Activated CD4-positive, alpha-beta T cell treated with anti-CD3 and anti-CD28 coated beads, Interleukin-2, amount 50 U/mL, for 24 hours (primary cell): ENCODE results near the gene FXYD7.

Experiments used
- DNase-seq, 2 donors: peaks; one replicate each; pipeline ENCODE4 v3.0.0-alpha.2; 2020; ENCODE audit warnings: low read depth in 1 of 2, low spot score in 1 of 2

The FXYD7 gene

DNA sequence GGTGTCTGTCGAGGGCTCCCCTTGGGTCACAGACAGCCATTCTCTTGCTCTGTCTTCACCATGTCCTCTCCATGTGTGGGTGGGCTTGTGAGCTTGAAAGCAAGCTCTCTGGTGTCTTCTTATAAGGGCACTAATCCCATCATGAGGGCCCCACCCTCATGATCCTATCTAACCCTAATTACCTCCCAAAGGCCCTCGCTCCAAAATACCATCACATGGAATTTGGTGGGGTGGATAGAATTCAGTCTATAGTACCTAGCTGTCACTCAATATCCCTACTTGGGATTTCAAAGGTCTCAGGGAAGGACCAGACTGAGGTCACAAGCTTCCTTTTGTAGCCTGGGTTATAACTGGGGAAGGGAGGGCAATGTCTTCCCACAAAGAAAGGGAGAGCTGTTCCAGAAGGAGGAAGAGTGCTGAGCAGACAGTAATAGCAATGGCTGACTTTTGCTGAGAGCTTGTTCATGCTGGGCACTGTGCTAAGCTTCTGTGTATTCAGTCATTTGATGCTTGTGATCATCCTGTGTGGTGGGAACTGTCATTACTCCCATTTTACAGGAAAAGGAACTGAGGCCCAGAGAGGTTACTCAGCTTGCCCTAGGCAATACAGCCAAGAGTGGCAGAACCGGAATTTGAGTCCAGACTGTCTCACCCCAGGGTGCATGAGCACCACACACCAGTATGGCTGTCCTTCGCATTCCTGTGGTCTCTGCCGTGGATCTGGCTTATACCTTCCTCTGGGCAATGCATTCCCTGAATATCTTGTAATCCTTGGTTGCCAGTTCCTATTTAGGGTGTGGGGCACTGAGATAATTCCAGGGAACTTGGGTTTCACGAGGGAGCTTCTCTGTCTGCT is 19.6 kb downstream of the FXYD7 start:
- no peak for DNase-seq

GRCh38 chr19:35164418-35164817 is 21.4 kb downstream of the FXYD7 start:
- DNase-seq = no peak

GRCh38 chr19:35165200-35166058 is 22.4 kb downstream of the FXYD7 start:
- DNase-seq = no peak

DNA sequence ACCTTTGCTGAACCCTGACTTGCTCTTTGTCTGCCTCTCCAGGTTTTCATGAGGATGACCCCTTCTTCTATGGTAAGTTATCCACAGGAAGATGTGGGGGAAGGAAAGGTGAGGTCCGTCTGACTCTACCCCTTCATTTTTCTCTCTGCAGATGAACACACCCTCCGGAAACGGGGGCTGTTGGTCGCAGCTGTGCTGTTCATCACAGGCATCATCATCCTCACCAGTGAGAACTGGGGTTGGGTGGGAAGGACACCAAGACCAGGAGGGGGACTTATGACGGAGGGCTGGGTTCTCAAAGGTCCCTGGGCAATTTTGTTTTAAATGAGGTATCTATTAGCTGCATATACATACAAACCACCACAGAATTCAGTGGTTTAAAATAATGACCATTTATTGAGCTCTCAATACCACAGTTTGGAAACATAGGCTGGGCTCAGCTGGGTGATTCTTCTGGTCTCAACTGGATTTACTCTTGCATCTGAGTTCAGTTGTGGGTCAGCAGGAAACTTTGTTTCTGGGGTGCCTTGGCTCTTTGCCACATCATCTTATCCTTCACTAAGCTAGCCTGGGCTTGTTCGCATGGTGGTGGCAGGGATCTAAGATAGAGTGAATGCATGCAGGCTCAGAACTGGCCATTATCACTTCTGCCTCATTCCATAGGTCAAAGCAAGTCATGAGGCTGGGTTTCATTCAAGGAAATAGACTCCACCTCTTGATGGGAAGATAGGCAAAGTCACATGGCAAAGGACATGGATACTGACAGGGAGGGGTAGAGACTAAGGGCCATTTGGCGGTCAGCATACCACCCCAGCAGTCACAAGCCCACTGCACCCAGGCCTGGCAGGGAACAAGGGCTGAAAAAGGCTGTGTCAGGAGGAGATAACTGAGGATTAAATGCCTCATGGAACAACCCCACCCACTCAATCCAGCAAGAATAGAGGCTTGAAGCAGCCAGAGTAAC is 23.3 kb downstream of the FXYD7 start:
- DNase-seq = no peak

GRCh38 chr19:35167251-35168119 is 24.4 kb downstream of the FXYD7 start:
- no peak for DNase-seq

DNA sequence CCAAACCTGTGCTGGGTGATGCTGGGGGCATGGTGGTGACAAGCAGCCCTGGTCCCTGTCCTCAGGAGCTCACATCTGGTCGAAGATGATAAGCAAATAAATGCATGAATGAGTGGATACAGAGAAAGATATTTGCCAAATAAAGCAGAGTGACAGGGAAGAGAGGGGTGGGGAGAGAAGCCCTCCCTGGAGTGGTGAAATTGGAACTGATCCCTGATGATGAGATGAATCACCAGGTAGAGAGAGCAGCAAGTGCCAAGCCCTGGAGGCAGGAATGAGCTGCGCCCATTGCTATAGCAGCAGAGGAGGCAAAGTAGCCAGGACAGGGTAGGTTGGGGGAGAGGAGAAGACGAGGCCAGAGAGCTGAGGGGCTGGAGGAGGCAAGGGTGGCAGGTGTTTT is 25.1 kb downstream of the FXYD7 start:
- no peak for DNase-seq

GRCh38 chr19:35169221-35169995 is 26.4 kb downstream of the FXYD7 start:
- no peak for DNase-seq

GRCh38 chr19:35170359-35171061 is 27.5 kb downstream of the FXYD7 start:
- DNase-seq = no peak

DNA sequence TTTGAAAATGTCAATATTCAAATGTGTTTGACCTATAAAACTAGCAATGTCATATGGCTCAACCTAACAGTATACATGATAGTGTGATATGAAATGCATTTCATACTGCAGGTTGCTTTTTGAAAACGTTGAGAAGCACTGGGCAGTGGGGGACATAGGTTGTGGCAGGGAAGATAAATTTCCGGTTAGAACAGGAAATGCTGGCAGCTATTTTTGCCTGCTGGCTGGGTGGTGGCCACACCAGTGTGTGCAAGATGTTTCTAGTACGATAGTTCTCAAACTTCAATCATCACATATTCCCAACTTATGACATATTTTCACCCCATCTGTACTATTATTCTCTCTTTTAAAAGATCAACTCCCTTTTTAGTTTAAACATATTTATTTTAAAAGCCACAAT is 28.7 kb downstream of the FXYD7 start:
- DNase-seq = no peak

DNA sequence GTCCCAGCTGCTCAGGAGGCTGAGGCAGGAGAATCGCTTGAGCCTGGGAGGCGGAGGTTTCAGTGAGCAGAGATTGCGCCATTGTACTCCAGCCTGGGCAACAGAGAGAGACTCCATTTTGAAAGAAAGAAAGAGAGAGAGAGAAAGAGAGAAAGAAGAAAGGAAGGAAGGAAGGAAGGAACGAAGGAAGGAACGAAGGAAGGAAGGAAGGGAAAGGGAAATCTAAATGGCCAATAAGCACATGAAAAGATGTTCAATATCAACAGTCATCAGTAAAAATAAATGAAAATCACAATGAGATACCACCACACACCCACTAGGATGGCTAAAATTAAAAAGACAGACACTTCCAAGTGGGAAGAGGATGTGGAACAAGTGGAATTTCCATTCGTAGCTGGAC is 31.2 kb downstream of the FXYD7 start:
- DNase-seq = no peak

GRCh38 chr19:35176181-35176570 is 33.1 kb downstream of the FXYD7 start:
- no peak for DNase-seq

GRCh38 chr19:35177377-35178274 is 34.6 kb downstream of the FXYD7 start:
- DNase-seq = no peak

DNA sequence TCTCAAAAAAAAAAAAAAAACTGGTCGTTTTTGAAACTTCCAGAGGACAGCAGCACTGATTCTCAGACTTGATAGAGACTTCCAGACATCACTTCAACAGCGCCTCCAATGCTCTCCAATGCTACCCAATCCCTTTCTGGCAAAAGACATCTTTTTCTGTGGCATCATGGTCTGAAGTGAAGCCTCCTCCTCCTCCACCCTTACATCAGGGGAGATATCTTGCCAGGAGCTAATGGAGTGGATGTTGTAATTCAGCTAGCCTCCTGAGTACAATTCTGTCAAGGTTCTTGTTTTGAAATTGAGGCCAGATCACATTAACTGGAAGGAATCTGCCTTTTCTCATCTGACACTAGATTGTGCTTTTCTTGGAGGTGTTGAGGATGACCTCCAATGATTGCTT is 35.6 kb downstream of the FXYD7 start:
- DNase-seq = no peak

DNA sequence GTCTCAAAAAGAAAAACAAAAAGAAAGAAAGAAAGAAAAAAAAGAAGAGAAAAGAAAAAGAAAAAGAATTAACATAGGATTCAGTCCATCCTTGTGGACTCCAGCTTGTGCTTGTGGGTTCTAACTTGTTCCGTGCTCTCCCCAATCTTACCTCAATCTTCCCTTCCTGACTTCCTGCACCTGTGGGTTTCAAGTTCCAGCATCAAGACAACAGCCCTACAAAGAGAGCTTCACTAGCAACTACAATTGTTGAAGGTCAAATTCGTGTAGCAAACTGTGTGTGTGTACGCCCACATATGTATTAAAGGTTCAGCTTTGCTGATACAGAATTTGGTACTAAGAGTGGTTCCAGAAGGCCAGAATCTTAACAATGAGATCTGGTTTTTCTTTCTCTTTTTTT is 36.8 kb downstream of the FXYD7 start:
- no peak for DNase-seq

GRCh38 chr19:35181387-35181786 is 38.3 kb downstream of the FXYD7 start:
- DNase-seq = no peak

DNA sequence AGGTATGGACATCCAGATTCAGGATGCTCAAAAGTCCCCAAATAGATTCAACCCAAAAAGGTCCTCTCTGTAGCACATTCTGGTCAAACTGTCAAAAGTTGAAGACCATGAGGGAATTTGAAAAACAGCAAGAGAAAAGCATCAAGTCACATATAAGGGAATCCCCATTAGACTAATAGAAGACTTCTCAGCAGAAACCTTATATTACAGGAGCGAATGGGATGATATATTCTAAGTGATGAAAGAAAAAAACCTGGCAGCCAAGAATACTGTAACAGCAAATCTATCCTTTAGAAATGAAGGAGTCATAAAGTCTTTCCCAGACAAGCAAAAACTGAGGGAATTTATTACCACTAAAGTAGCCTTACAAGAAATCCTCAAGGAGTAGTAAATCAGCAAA is 41.2 kb downstream of the FXYD7 start:
- DNase-seq = no peak

- no peak for DNase-seq
These were observed 41.8 kb downstream of the FXYD7 start for GRCh38 chr19:35184884-35185283.
